ENCODE measurements around the gene RUNDC3A. TPM values are rescaled to one million over a fixed set of nuclear protein-coding genes. Genes with fewer than 3 reads are reported as not detected.

The RUNDC3A gene
- total and polyA plus RNA-seq, 2 of the 8 experiments (the other 6 are each of a cell fraction or from before 2014, with no cell fraction given): 6.4 to 13.8 TPM

- Histone ChIP-seq H3K9me3 (ENCODE audit: insufficient read depth in 2 of 2, low read depth in 1 of 2, low read length in 1 of 2) (no peaks in the 10 kb centered on the region), H3K14ac (ENCODE audit: insufficient read length) (no peak overlapping the region), H2BK5ac (ENCODE audit: low read depth, low read length) (no peak overlapping the region), H3K56ac (replicated peaks; ENCODE audit: insufficient read length, low read depth, low read length) (no peak overlapping the region), H3K4me3 (ENCODE audit: extremely low read depth in 1 of 4, insufficient read depth in 2 of 4, low read depth in 3 of 4, low read length in 4 of 4) (no peak overlapping the region), H3K27ac (ENCODE audit: low read depth, low read length) (no peak overlapping the region), H2BK15ac (ENCODE audit: low read length) (peak overlapping the region; percentile 61; the same call in 1 of the 2 replicates), H3K79me1 (ENCODE audit: low read depth, low read length) (no peaks in the 10 kb centered on the region), H2BK20ac (ENCODE audit: low read length) (no peak overlapping the region), H3K36me3 (ENCODE audit: control insufficient read depth in 2 of 4, insufficient read depth in 4 of 4, low read length in 3 of 4) (no peaks in the 10 kb centered on the region), H3K18ac (ENCODE audit: extremely low read depth, low read length) (no peak overlapping the region), H3K23ac (ENCODE audit: insufficient read length) (no peak overlapping the region), H2AFZ (ENCODE audit: low read length) (no peak overlapping the region), H3K23me2 (ENCODE audit: low read depth, low read length) (no peaks in the 10 kb centered on the region), H3K4me2 (ENCODE audit: insufficient read depth in 1 of 2, low read depth in 2 of 2, low read length in 2 of 2) (no peak overlapping the region), H3K9ac (replicated peaks in 1 of 4; ENCODE audit: extremely low read depth in 1 of 4, low read depth in 3 of 4, low read length in 3 of 4) (no peak overlapping the region), H4K5ac (ENCODE audit: insufficient read length, low read depth, low read length) (no peak overlapping the region), H3K79me2 (ENCODE audit: control insufficient read depth in 1 of 2, insufficient read depth in 2 of 2, low read length in 2 of 2) (no peaks in the 10 kb centered on the region), H4K91ac (replicated peaks; ENCODE audit: insufficient read length, low read length) (no peak overlapping the region), H4K20me1 (replicated peaks in 1 of 2; ENCODE audit: control insufficient read depth in 1 of 2, insufficient read depth in 2 of 2, low read length in 2 of 2) (no peaks in the 10 kb centered on the region), H4K8ac (ENCODE audit: extremely low read depth, insufficient read depth, low read length) (no peak overlapping the region), H3K4me1 (replicated peaks in 1 of 4; ENCODE audit: control insufficient read depth in 3 of 4, insufficient read depth in 4 of 4, low read length in 3 of 4) (peaks cover 0 to 7% (median 3%) of the 10 kb centered on the region in 4 experiments; a peak in 4 of 7 replicates), H2AK5ac (ENCODE audit: low read depth, low read length) (no peak overlapping the region), H3K4ac (replicated peaks; ENCODE audit: insufficient read length, low read depth, low read length) (no peak overlapping the region), H2BK12ac (ENCODE audit: low read depth, low read length) (0 out of 2 replicates have a peak overlapping the region, but pooled peaks have one; percentile 17), H3K27me3 (replicated peaks in 1 of 4; ENCODE audit: control insufficient read depth in 3 of 4, extremely low read depth in 1 of 4, insufficient read depth in 3 of 4, low read length in 3 of 4) (no peaks in the 10 kb centered on the region), H2BK120ac (replicated peaks; ENCODE audit: low read depth, low read length) (no peak overlapping the region)
- FAIRE-seq (no peak), DNase-seq (ENCODE audit: low read depth in 1 of 2, low spot score in 2 of 2) (no peak)
- ChIA-PET CTCF (ENCODE audit: partially characterized antibody) (interaction anchor here (0.7 to 1.7 kb wide), 5 partner anchors 10 to 59 kb away, joined by 3 to 5 read pairs (median 3); partner anchors contain the start of gene SLC25A39), POLR2A (ENCODE audit: partially characterized antibody) (interaction anchor here (1.0 to 1.3 kb wide), 4 partner anchors 9 to 47 kb away, joined by 3 to 4 read pairs (median 3); no protein-coding TSS in a partner anchor)
- 89% methylated on average over 11 of the region's 11 CpGs; no CpG with 5 or more reads in 1 of the 2 experiments for WGBS, 2 experiments (ENCODE audit: extremely low coverage in 1 of 2, insufficient coverage in 1 of 2, insufficient read length in 1 of 2, insufficient replicate concordance in 2 of 2, low coverage in 1 of 2, low lambda C conversion rate in 2 of 2, missing lambda C conversion rate in 1 of 2)
- TF ChIP-seq CHD2 (IDR thresholded peaks at IDR 0.05; ENCODE audit: low read length) (no peak), CHD1 (IDR thresholded peaks at IDR 0.05; ENCODE audit: low read depth, low read length) (no peak), HDAC2 (IDR thresholded peaks at IDR 0.05; ENCODE audit: borderline replicate concordance in 1 of 2, low read depth in 2 of 2, low read length in 2 of 2) (no peak), SAP30 (IDR thresholded peaks at IDR 0.05; ENCODE audit: insufficient read depth, insufficient replicate concordance, low read length) (no peak), BCL11A (IDR thresholded peaks at IDR 0.05; ENCODE audit: low read depth in 2 of 2, low read length in 2 of 2) (no peak), HDAC6 (IDR thresholded peaks at IDR 0.05; ENCODE audit: low read depth, low read length) (no peak), ZNF274 (IDR thresholded peaks at IDR 0.05; ENCODE audit: borderline replicate concordance, extremely low read depth, low read length) (no peak), MAFK (IDR thresholded peaks at IDR 0.05; ENCODE audit: low read depth, low read length) (no peak), SP2 (IDR thresholded peaks at IDR 0.05; ENCODE audit: low read length) (no peak), USF2 (IDR thresholded peaks at IDR 0.05; ENCODE audit: low read length) (no peak)
Observed at GRCh38 chr17:44268709-44269534, 39.5 kb upstream of the RUNDC3A start.
